GDM1 (cell line): ENCODE data around the gene RNASEH2B.

ENCODE experiments used
- DNase-seq: peaks from one replicate; lab custom pipeline; 2025; lab: John Stamatoyannopoulos, UW

The RNASEH2B gene

DNA sequence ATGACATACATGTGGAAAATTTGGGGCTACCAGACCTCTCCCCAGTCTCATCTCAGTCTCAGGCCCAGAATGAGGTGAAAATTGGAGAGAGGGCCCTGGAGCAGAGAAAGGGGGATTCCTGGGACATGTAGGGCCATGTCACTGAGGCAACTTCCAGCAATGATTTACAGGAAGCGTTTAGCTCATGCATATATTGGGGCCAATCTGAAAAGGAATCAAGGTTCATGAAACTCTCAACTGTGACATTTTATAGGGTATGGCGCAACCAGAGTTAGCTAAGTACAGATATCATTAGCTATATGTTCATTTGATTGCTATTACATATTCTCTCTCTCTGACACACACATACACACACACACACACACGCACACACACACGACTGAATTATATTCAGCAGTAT, 86.3 kb downstream of the RNASEH2B start:
- no peak for DNase-seq

DNA sequence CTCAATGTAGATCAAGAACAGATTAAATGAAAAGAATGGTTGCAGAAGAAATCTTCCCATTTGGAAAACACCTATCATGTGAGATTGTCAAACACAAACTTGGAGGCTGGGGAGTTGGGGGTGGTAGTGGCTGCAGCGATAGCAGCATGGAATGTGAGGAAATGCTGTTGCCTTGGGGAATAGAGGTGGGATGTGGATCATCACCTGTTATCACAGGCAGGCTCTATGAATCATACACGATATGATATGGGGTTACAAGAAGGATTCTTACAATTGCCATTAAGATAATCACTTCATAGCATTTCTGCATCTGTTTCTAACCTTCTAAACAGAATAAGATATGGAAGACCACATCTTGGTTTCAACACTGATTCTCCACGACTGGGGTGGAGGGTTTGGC, 88.7 kb downstream of the RNASEH2B start:
- no peak for DNase-seq

DNA sequence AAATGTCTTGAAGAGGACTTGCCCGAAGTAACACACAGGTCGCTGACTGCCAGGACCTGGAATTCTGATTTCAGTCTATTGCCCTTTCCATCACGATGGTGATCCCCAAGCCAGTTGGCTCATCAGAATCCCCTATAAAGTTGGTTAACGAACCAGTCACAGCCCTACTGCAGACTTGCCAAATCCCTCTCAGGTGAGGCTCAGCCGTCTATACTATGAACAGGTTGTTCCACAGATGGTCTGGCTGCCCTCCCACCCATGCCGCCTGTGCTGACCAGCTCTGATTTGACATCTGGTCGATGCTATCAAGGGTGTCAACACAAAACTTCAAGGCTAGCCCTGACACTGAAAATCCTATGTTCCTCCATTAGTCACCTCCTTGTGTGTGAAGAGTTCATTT, 90.0 kb downstream of the RNASEH2B start:
- DNase-seq, result no peak

DNA sequence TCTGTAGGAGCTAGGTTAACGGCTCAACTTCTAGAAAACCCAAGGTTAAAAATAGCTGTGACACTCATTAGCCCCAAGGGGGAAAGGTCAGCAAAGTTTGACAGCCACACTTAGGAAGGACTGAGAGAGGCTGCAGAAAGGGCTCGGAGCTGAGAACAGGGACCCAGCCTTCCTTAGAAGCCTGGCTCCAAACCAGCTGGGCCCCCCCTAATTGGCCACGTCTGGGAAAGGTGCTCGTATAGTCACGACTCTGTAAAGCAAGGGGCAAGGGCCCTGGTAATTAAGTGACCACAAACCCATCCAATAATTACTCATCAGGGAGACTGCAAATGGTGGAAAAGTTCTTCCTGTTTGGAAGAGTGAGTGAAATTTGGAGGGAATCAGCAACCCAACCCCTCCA, 90.5 kb downstream of the RNASEH2B start:
- DNase-seq, result no peak

DNA sequence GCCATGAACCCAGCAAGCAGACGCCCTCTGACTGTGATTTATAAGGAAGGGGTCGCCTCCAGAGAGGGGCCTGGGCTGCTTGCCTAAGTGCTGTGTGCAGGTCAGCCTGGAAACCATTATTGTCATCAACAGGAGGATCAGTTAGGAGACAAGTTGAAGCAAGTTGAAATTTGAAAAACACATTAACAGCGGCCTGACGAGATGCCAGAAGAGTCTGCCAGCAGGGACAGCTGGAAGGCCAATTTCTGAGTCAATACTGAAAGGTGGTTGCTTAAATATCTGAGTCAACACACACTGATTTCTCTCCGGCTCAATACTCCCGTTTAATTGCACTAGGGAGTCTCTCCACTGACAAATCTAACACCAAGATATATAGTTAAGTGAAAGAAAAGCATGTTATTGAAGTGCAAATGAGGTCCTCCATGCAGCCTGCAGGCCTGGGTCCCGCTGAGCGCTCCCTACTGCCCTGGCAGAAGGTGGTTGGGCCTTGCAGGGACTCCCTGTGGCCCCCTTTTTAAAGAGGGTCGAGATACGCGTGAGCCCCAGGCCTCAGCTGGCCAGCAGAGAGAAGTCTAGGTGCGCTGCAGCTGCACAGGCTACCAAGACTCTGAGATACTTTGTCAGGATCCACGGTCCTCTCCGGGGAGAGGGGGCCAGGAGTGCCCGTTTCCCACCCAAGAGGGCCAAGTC, 91.1 kb downstream of the RNASEH2B start:
- no peak for DNase-seq

DNA sequence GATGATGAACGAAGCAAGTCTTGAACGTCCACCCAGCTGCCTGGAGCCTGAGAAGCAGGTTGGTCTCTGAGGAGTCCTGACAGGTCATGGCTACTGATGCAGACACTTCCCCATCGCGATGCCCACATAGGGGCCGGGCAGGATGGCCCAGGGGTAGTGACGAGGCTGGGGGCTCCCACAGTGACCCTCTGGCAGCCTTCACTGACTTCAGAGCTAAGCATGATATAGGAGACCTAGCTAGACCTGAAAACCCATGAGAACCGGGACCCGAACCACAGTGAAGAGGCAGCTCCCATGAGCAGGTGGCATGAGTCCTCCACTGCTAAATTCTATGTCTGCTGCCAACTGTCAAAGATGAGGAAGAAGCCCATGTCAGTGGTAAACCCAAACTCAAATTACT, 91.7 kb downstream of the RNASEH2B start:
- no peak for DNase-seq

DNA sequence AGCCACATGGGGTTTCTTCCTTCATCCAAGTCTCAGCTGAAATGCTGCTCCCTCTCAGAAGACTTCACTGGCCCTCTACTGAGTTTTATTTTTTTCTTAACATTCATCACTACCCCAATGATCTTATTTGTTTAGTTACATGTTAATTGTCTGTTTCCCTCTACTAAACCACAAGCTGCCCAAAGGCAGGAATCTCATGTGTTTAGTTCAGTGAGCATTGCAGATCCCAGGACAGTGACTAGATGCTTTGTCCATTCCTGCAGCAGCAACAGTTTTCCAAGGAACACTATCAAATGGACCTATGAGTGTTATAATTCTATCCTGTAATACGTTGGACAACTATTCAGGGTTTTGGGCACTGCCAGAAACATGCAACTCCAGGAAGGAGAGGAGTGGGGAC, 93.1 kb downstream of the RNASEH2B start:
- no peak for DNase-seq

DNA sequence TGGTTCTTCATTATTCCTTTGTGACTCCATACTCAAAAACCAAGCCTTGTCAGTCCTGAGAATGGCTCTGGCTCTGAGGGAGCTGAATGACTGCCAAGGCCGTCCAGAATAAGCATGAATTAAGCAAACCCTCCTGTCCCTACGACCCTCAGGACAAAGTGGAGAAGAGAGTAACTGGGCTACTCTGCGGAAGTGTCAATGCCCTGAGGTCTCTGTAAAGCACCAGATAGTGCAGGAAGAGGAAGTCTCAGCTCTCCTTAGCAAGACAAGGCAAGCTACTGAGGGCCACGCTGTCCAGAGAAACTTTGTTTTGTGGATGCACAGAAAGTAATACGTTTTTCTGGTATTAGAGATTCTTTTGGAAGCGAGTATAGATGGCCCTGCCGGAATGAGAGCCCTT, 94.1 kb downstream of the RNASEH2B start:
- no peak for DNase-seq

DNA sequence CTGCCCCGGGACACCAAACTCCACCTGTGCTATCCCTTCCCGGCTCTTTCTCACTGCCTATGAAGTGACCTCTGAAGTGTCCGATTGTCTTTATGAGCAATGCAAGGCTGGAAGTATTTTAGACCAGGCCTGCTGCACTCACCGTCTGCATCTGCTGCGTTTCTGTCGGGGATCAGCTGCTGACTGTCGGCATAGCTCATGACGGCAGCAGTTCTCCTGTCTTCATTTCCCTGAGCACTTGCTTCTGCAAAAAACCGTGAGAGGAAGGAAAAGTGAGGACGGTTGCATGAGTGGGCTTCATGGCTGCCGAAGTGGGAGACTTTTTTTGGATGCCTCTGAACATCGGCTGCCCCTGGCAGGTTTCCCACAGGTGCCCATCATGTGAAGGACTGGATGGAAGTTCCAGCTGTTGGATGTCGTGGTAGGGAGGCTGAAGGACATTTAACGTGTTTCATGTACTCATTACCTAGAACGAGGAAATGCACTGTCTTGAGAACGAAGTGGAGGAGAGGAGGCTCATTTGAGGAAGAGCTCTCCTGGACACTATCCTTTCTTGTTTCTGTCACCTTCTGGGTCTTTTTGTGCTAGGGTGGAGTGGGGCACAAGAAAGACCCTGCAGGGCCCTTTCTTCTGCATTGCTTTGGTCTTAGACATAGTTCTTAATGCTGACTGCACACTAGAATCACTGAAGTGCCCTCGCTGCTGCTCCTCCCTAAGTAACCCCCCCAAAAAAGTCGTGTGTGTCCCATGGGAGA, 94.7 kb downstream of the RNASEH2B start:
- no peak for DNase-seq

DNA sequence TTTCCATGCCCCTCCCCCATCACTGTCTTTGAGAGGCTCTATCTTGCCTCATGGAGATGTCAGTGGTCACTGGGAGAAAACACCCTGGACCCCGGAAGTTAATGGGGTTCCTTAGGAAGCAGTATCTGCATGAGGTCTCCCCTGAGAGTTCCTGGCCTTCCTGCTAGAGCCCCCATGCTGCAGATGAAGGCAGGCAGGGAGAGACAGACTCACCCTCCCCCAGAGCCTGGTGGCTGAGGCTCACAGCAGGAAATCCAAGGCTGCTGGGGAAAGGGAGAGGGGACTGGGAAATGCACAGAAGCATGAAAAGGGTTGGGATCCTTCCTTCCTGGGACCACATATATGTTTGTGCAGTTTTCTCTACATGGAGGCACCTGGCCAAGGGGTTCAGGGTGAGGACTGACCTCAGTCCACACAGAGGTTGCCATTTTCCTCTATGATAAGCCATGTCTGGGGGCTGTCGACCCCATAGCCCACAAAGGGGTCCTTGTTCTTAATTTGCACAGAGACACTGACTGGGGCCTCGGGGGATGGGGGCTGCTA, 95.4 kb downstream of the RNASEH2B start:
- no peak for DNase-seq

DNA sequence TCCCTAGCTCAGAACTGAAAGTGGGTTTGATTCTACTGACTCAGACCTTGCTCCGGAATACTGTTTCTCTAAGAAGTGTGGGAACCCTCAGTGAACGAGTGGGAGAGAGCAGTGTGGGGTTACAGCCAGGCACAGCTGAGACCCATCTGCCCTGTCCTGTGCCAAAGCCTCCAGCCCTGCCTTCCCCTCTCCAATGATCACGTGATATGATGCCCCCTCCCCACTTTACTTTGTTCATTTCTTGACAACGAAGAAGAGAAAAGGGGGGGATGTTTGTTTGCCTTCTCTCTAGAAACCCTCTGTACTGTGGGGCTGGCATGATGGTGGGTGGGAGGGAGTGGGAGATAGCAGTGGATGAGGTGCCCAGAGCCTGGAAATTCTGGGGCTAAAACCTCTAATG, 96.0 kb downstream of the RNASEH2B start:
- DNase-seq, result no peak
